K562 (cell line): ENCODE data around the gene LMNA. TPM values are rescaled to one million over a fixed set of nuclear protein-coding genes. Genes with fewer than 3 reads are reported as not detected.

Experiments
- ATAC-seq: fragments of 200-7000 bp; cut with Tn5 transposase; 3 replicates; pipeline ENCODE4 v1.9.1; 2020; ENCODE audit warnings: moderate library complexity
- BruUV-seq: library from RNA; stranded (reverse); fragments of 400-500 nt; replicated peaks from 2 replicates; lab custom pipeline; 2021; lab: Mats Ljungman, UMichigan
- CTCF ChIA-PET: fragments of 300-600 bp; formaldehyde crosslinking; extraction: SDS; loops from one replicate; lab custom pipeline; 2021; ENCODE audit warnings: low intra/inter-chr PET ratio; lab: Yijun Ruan, JAX
- POLR2A ChIA-PET: fragments of 300-600, 350-650 bp; sonication (Branson Sonifier 250); formaldehyde crosslinking; extraction: SDS; loops from one replicate; lab custom pipeline; 2021; ENCODE audit warnings: antibody characterized with exemption, inconsistent platforms; lab: Yijun Ruan, JAX
- DNase-seq, 4 experiments: peaks; one replicate each; pipeline versions ENCODE4 v3.0.0 to v3.0.0-alpha.2; 2011 to 2018; ENCODE audit warnings: low spot score in 3 of 4, mixed read lengths in 3 of 4; ENCODE audit errors: extremely low read depth in 1 of 4
- FAIRE-seq: peaks from 2 replicates; lab custom pipeline; 2011; peaks lifted over from hg19 to GRCh38; lab: Jason Lieb, UNC
- H2AFZ ChIP-seq: 2 replicates; pipeline ENCODE4 v1.6.0; 2011; ENCODE audit warnings: low read depth, low read length, control low read depth, inconsistent platforms
- H3K27ac ChIP-seq: fragments of 200-600 bp; 3 replicates; pipeline ENCODE4 v1.8.0; 2011; ENCODE audit warnings: low read depth, mild to moderate bottlenecking, control low read depth, inconsistent platforms, low read length, moderate library complexity, mixed read lengths; ENCODE audit errors: extremely low read depth
- H3K27me3 ChIP-seq, 2 experiments: fragments of 300-600 bp in 1 of 2; 2 replicates in 1 of 2; 3 replicates in 1 of 2; pipeline versions ENCODE4 v1.6.0 to v1.8.0; 2011; ENCODE audit warnings: inconsistent platforms in 2 of 2, low read length in 2 of 2, mild to moderate bottlenecking in 1 of 2, mixed read lengths in 1 of 2, moderate library complexity in 1 of 2; ENCODE audit not compliant: control insufficient read depth in 2 of 2, insufficient read depth in 2 of 2
- H3K36me3 ChIP-seq: fragments of 300-600 bp; 3 replicates; pipeline ENCODE4 v1.8.0; 2011; ENCODE audit warnings: mild to moderate bottlenecking, low read length, inconsistent platforms; ENCODE audit not compliant: control insufficient read depth, insufficient read depth
- H3K4me1 ChIP-seq, 2 experiments: fragments of 200-600 bp in 1 of 2; replicated peaks in 1 of 2; 2 replicates in 1 of 2; 3 replicates in 1 of 2; pipeline versions ENCODE4 v1.5.1 to v1.8.0; 2011; ENCODE audit warnings: inconsistent platforms in 2 of 2, low read length in 2 of 2, mild to moderate bottlenecking in 1 of 2, mixed read lengths in 1 of 2, moderate library complexity in 1 of 2; ENCODE audit not compliant: control insufficient read depth in 2 of 2, insufficient read depth in 2 of 2
- H3K4me2 ChIP-seq: 2 replicates; pipeline ENCODE4 v1.6.1; 2011; ENCODE audit warnings: low read length, control low read depth, inconsistent platforms, mixed read lengths; ENCODE audit not compliant: insufficient read depth
- H3K4me3 ChIP-seq: fragments of 200-600 bp; sonication (generic), shearing (Covaris generic); 2 replicates; pipeline ENCODE4 v1.5.1; 2016; ENCODE audit warnings: control low read depth, inconsistent platforms
- H3K79me2 ChIP-seq: fragments of 200-600 bp; 3 replicates; pipeline ENCODE4 v1.8.0; 2011; ENCODE audit warnings: low read length, inconsistent platforms; ENCODE audit not compliant: control insufficient read depth, insufficient read depth
- H3K9ac ChIP-seq, 2 experiments: 2 replicates each; pipeline versions ENCODE4 v1.6.0 to v1.6.1; 2011; ENCODE audit warnings: low read depth in 2 of 2, low read length in 2 of 2, control low read depth in 1 of 2, inconsistent platforms in 1 of 2, mild to moderate bottlenecking in 1 of 2, mixed read lengths in 1 of 2; ENCODE audit not compliant: insufficient read depth in 1 of 2
- H3K9me1 ChIP-seq: one replicate; pipeline ENCODE4 v1.6.0; 2011; ENCODE audit warnings: inconsistent platforms, mild to moderate bottlenecking, low read length, moderate library complexity; ENCODE audit not compliant: control insufficient read depth, insufficient read depth
- H3K9me3 ChIP-seq: replicated peaks from 2 replicates; pipeline ENCODE4 v1.5.1; 2011; ENCODE audit warnings: low read depth, low read length, inconsistent platforms; ENCODE audit not compliant: control insufficient read depth, insufficient read depth
- H4K20me1 ChIP-seq: replicated peaks from 2 replicates; pipeline ENCODE4 v1.6.1; 2011; ENCODE audit warnings: low read length, inconsistent platforms, mixed read lengths; ENCODE audit not compliant: control insufficient read depth, insufficient read depth
- CREB5 ChIP-seq: fragments of 250-450 bp; sonication (Bioruptor Pico); IDR thresholded peaks from 2 replicates; pipeline ENCODE4 v1.5.0; 2020; ENCODE audit warnings: mild to moderate bottlenecking
- MAX ChIP-seq: sonication (generic); formaldehyde crosslinking; IDR thresholded peaks from 2 replicates; pipeline ENCODE4 v1.9.0; 2022; ENCODE audit warnings: mild to moderate bottlenecking, missing genetic modification reagents
- RBM22 ChIP-seq: fragments of 200-400 bp; formaldehyde crosslinking; IDR thresholded peaks from 2 replicates; pipeline ENCODE4 v1.6.1; 2018; ENCODE audit warnings: low read length, low read depth; ENCODE audit not compliant: poor library complexity, severe bottlenecking
- SETDB1 ChIP-seq: IDR thresholded peaks from one replicate; pipeline ENCODE4 v1.6.1; 2012; ENCODE audit warnings: low read length, control low read depth, inconsistent platforms
- YY1 ChIP-seq, 3 experiments: IDR thresholded peaks; 2 replicates each; pipeline ENCODE4 v1.6.1; 2011; ENCODE audit warnings: low read length in 2 of 3, mild to moderate bottlenecking in 2 of 3, moderate library complexity in 2 of 3, borderline replicate concordance in 1 of 3, control low read depth in 1 of 3, low read depth in 1 of 3; ENCODE audit not compliant: insufficient read depth in 3 of 3, insufficient replicate concordance in 2 of 3, control insufficient read depth in 1 of 3, insufficient read length in 1 of 3; ENCODE audit errors: extremely low read depth in 1 of 3
- ZBTB8A ChIP-seq: fragments of 450-650 bp; IDR thresholded peaks from 2 replicates; pipeline ENCODE4 v1.6.1; 2018; ENCODE audit warnings: mild to moderate bottlenecking, moderate library complexity; ENCODE audit not compliant: partially characterized antibody
- ZNF263 ChIP-seq: sonication (generic); formaldehyde crosslinking; IDR thresholded peaks from 2 replicates; pipeline ENCODE4 v1.8.0; 2022; ENCODE audit warnings: mild to moderate bottlenecking, missing genetic modification reagents, borderline replicate concordance
- WGBS: fragments of 100-300 bp; shearing (Covaris generic); methylation state at CpG from one replicate; pipeline ENCODE4 v1.1.6; 2016; ENCODE audit warnings: low coverage, mixed read lengths; ENCODE audit not compliant: insufficient coverage; ENCODE audit errors: missing lambda C conversion rate; 5-methylcytosine and 5-hydroxymethylcytosine counted together
- in situ Hi-C: fragments of 300-500 bp; cut with MboI; formaldehyde crosslinking; loops from 4 replicates; pipeline ENCODE4 v1.15.0; 2018; ENCODE audit warnings: inconsistent platforms, mixed read lengths
- intact Hi-C: fragments of 100-400 bp; cut with micrococcal nuclease; formaldehyde crosslinking; loops from 2 replicates; pipeline ENCODE4 v1.14.2; 2022
- polyA plus RNA-seq, 8 experiments: library from polyadenylated mRNA; depleted of rRNA in 4 of 8; stranded (reverse) in 5 of 8; unstranded in 3 of 8; fragments of >200 nt; fragmentation: Nextera tagmentation in 2 of 8; fragmentation: Illumina TruSeq in 1 of 8; extraction: Ambion mirVana in 2 of 8; extraction: Trizol in 1 of 8; gene quantifications; 2 replicates each; pipeline versions ENCODE4 v1.2.1 to v1.2.3, GENCODE V29; 2011 to 2014; ENCODE audit warnings: inconsistent platforms in 1 of 8, missing spikeins in 1 of 8
- total RNA-seq, 7 experiments: library from RNA; depleted of rRNA in 6 of 7; stranded (reverse); fragments of >200 nt in 6 of 7; fragmentation: Illumina TruSeq in 2 of 7; extraction: Trizol in 2 of 7; gene quantifications; 2 replicates each; pipeline versions ENCODE4 v1.2.1 to v1.2.3, GENCODE V29; 2011 to 2021; ENCODE audit warnings: low replicate concordance in 1 of 7

The LMNA gene
- total and polyA plus RNA-seq, 9 of the 15 experiments (the other 6 are each of a cell fraction or from before 2014, with no cell fraction given) = 1.00 to 347 (median 88.2) TPM

GRCh38 chr1:156078728-156079127 lies 35.8 kb upstream of the LMNA start:
- H4K20me1 ChIP-seq = no peaks in the 10 kb centered on the region
- no peak overlapping the region for H2AFZ ChIP-seq
- peaks cover 2% of the 10 kb centered on the region for H3K9me1 ChIP-seq
- no TSS peak for BruUV-seq
- H3K4me1 ChIP-seq = peaks cover 19 to 43% of the 10 kb centered on the region in 2 experiments
- no peak overlapping the region for H3K27ac ChIP-seq
- intact Hi-C loops (no loop called here), in situ Hi-C loops (no loop called here)
- H3K9me3 ChIP-seq = no peaks in the 10 kb centered on the region
- H3K36me3 ChIP-seq = peaks cover 25% of the 10 kb centered on the region; the same call in 1 of the 3 replicates
- no peak overlapping the region for H3K4me2 ChIP-seq
- no peak for ATAC-seq
- H3K4me3 ChIP-seq = no peak overlapping the region
- TF ChIP-seq CREB5 (CRISPR knock-in tag) (no peak), SETDB1 (no peak), ZBTB8A (no peak), MAX (no peak), ZNF263 (CRISPR knock-in tag) (no peak), RBM22 (no peak), YY1 (IDR thresholded peaks at IDR 0.05; ENCODE audit: borderline replicate concordance in 1 of 3, control insufficient read depth in 1 of 3, extremely low read depth in 1 of 3, insufficient read depth in 3 of 3, insufficient read length in 1 of 3, insufficient replicate concordance in 2 of 3, low read depth in 1 of 3, low read length in 2 of 3) (no peak)
- ChIA-PET CTCF (no interaction called here), POLR2A (interaction anchor here (0.6 to 1.2 kb wide), 4 partner anchors 9 to 147 kb away, joined by 3 read pairs; no protein-coding TSS in a partner anchor)
- peaks cover 15% of the 10 kb centered on the region for H3K79me2 ChIP-seq
- H3K9ac ChIP-seq = peak overlapping the region in 1 of 2 experiments; percentile 22; a peak in 1 of 4 replicates
- H3K27me3 ChIP-seq = no peaks in the 10 kb centered on the region
- WGBS = 69% methylated on average over 5 of the region's 5 CpGs
- DNase-seq = no peak
- no peak for FAIRE-seq
